HepG2 (cell line): ENCODE data around the gene PMFBP1. TPM values are rescaled to one million over a fixed set of nuclear protein-coding genes. Genes with fewer than 3 reads are reported as not detected.

ENCODE experiments used
- ARID5B ChIP-seq: IDR thresholded peaks from 2 replicates; pipeline ENCODE4 v1.4.0; 2020; ENCODE audit warnings: mild to moderate bottlenecking, missing genetic modification reagents
- ARNT2 ChIP-seq: sonication (generic); formaldehyde crosslinking; IDR thresholded peaks from 2 replicates; pipeline ENCODE4 v1.8.0; 2022; ENCODE audit warnings: mild to moderate bottlenecking, low read depth, missing genetic modification reagents, moderate library complexity
- ELF1 ChIP-seq: sonication (generic); formaldehyde crosslinking; IDR thresholded peaks from 2 replicates; pipeline ENCODE4 v1.4.0; 2020; ENCODE audit warnings: missing genetic modification reagents
- FOXC1 ChIP-seq: sonication (generic); formaldehyde crosslinking; IDR thresholded peaks from 2 replicates; pipeline ENCODE4 v1.8.0; 2022; ENCODE audit warnings: mild to moderate bottlenecking, missing genetic modification reagents, borderline replicate concordance
- MED1 ChIP-seq: sonication (generic); formaldehyde crosslinking; IDR thresholded peaks from 2 replicates; pipeline ENCODE4 v1.4.0; 2020; ENCODE audit warnings: missing genetic modification reagents
- MEIS2 ChIP-seq: sonication (generic); formaldehyde crosslinking; IDR thresholded peaks from 2 replicates; pipeline ENCODE4 v1.9.0; 2021; ENCODE audit warnings: mild to moderate bottlenecking, missing genetic modification reagents
- MIER3 ChIP-seq: IDR thresholded peaks from 2 replicates; pipeline ENCODE4 v1.6.1; 2016; ENCODE audit warnings: missing compliant biosample characterization, borderline replicate concordance
- PHF20 ChIP-seq: sonication (generic); formaldehyde crosslinking; IDR thresholded peaks from 2 replicates; pipeline ENCODE4 v1.5.0; 2020; ENCODE audit warnings: mild to moderate bottlenecking, missing genetic modification reagents
- RAD51 ChIP-seq: fragments of 450-650 bp; IDR thresholded peaks from 2 replicates; pipeline ENCODE4 v1.6.1; 2016; ENCODE audit warnings: borderline replicate concordance
- RFX1 ChIP-seq: fragments of 450-650 bp; IDR thresholded peaks from 2 replicates; pipeline ENCODE4 v1.6.1; 2017
- XRCC5 ChIP-seq: fragments of 200-400 bp; formaldehyde crosslinking; optimal IDR thresholded peaks from 2 replicates; pipeline ENCODE3; 2017; ENCODE audit warnings: mild to moderate bottlenecking, low read length
- ZNF17 ChIP-seq: sonication (generic); formaldehyde crosslinking; IDR thresholded peaks from 2 replicates; pipeline ENCODE4 v1.5.0; 2020; ENCODE audit warnings: mild to moderate bottlenecking, missing genetic modification reagents
- ZNF235 ChIP-seq: sonication (generic); formaldehyde crosslinking; IDR thresholded peaks from 2 replicates; pipeline ENCODE4 v1.8.1; 2023; ENCODE audit warnings: mild to moderate bottlenecking, missing genetic modification reagents, borderline replicate concordance
- ZNF33B ChIP-seq: sonication (generic); formaldehyde crosslinking; IDR thresholded peaks from 2 replicates; pipeline ENCODE4 v1.5.1; 2020; ENCODE audit warnings: mild to moderate bottlenecking, missing genetic modification reagents
- ZNF567 ChIP-seq: sonication (generic); formaldehyde crosslinking; IDR thresholded peaks from 2 replicates; pipeline ENCODE4 v1.8.1; 2023; ENCODE audit warnings: mild to moderate bottlenecking, missing genetic modification reagents, borderline replicate concordance
- ZNF772 ChIP-seq: sonication (generic); formaldehyde crosslinking; IDR thresholded peaks from 2 replicates; pipeline ENCODE4 v1.5.0; 2020; ENCODE audit warnings: mild to moderate bottlenecking, missing genetic modification reagents
- ZNF878 ChIP-seq: sonication (generic); formaldehyde crosslinking; IDR thresholded peaks from 2 replicates; pipeline ENCODE4 v1.8.1; 2023; ENCODE audit warnings: mild to moderate bottlenecking, missing genetic modification reagents, moderate library complexity
- polyA plus RNA-seq, 8 experiments: library from polyadenylated mRNA; depleted of rRNA in 3 of 8; stranded (reverse) in 7 of 8; unstranded in 1 of 8; fragments of >200 nt; fragmentation: Illumina TruSeq in 4 of 8; extraction: Trizol in 4 of 8; gene quantifications; 2 replicates each; pipeline versions ENCODE4 v1.2.1 to v1.2.3, GENCODE V29; 2011 to 2016; ENCODE audit warnings: low read depth in 4 of 8, missing spikeins in 1 of 8, mixed read lengths in 1 of 8; ENCODE audit not compliant: insufficient read depth in 1 of 8
- total RNA-seq, 5 experiments: library from RNA; depleted of rRNA; stranded (reverse); fragments of >200 nt; fragmentation: Illumina TruSeq; extraction: Trizol; gene quantifications; 2 replicates each; pipeline ENCODE4 v1.2.3, GENCODE V29; 2016; ENCODE audit warnings: low read depth in 1 of 5
- TF ChIP-seq, protein P1 (sequence below): sonication (generic); formaldehyde crosslinking; IDR thresholded peaks from 2 replicates; pipeline ENCODE4 v1.5.0; 2020; ENCODE audit warnings: missing genetic modification reagents
- TF ChIP-seq, protein P2 (sequence below): sonication (generic); formaldehyde crosslinking; IDR thresholded peaks from 2 replicates; pipeline ENCODE4 v1.5.1; 2020; ENCODE audit warnings: mild to moderate bottlenecking, missing genetic modification reagents, moderate library complexity
- TF ChIP-seq, protein P3 (sequence below): sonication (generic); formaldehyde crosslinking; IDR thresholded peaks from 2 replicates; pipeline ENCODE4 v1.8.1; 2023; ENCODE audit warnings: missing genetic modification reagents, mild to moderate bottlenecking, borderline replicate concordance

PMFBP1 gene
- total and polyA plus RNA-seq, 2 of the 13 experiments (the other 11 are each of a cell fraction or from before 2014, with no cell fraction given), result 1.9 to 3.8 TPM

DNA sequence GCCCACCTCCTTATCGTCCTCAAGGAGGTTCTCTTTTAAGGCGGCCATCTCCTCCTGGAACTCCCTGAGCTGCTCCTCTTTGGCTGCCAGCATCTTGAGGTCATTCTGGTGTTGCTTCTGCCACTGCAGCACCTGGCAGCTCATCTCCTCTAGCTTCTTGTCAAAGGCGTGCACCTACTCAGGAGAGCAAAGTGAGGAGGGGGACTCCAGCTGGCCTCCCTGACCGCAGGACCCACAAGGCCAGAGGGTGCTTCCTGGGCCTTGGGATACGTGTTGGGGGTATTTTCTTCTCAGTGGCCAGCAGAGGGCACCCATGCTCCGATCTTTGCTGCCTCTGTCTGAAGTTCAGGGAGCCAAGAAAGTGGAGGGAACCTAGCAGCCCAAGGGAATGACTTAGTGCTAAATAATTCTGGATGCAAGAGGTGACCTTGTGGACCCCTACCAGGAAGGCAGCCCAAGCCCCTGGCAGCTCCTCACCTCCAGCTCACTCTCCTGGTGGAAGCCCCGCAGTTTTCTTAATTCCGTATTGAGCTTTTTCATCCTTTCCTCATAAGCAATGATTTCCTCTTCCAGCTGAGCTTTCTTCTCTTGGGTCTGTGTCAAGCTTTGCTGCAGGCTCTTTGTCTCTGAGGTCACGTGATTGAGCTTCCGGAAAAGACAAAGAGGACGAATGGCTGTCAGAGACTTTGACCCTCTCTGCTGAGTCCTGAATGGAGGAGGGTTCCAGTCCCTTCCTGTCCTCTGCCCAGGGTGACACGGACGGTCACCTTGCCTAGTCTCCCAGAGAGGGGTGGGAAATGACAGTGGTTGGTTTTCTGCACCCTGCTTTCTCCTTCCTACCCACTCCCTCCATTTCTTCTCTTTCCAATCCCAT, 47.0 kb downstream of the PMFBP1 start (continued):
- TF ChIP-seq ELF1 (CRISPR knock-in tag), result peak; percentile 52
- TF ChIP-seq ZNF33B (CRISPR knock-in tag), result 0 out of 2 replicates have a peak, but pooled peaks have one; percentile 28
- TF ChIP-seq XRCC5, result peak; percentile 89
- TF ChIP-seq PHF20 (CRISPR knock-in tag), result peak; percentile 68; the same call in 1 of the 2 replicates
- TF ChIP-seq ZNF878 (CRISPR knock-in tag), result peak; percentile 89
- TF ChIP-seq RAD51, result peak; percentile 96
- peak; percentile 32; the same call in 1 of the 2 replicates for TF ChIP-seq MEIS2 (CRISPR knock-in tag)
- TF ChIP-seq, protein P1, sequence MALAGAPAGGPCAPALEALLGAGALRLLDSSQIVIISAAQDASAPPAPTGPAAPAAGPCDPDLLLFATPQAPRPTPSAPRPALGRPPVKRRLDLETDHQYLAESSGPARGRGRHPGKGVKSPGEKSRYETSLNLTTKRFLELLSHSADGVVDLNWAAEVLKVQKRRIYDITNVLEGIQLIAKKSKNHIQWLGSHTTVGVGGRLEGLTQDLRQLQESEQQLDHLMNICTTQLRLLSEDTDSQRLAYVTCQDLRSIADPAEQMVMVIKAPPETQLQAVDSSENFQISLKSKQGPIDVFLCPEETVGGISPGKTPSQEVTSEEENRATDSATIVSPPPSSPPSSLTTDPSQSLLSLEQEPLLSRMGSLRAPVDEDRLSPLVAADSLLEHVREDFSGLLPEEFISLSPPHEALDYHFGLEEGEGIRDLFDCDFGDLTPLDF, result no peak
- TF ChIP-seq, protein P2, sequence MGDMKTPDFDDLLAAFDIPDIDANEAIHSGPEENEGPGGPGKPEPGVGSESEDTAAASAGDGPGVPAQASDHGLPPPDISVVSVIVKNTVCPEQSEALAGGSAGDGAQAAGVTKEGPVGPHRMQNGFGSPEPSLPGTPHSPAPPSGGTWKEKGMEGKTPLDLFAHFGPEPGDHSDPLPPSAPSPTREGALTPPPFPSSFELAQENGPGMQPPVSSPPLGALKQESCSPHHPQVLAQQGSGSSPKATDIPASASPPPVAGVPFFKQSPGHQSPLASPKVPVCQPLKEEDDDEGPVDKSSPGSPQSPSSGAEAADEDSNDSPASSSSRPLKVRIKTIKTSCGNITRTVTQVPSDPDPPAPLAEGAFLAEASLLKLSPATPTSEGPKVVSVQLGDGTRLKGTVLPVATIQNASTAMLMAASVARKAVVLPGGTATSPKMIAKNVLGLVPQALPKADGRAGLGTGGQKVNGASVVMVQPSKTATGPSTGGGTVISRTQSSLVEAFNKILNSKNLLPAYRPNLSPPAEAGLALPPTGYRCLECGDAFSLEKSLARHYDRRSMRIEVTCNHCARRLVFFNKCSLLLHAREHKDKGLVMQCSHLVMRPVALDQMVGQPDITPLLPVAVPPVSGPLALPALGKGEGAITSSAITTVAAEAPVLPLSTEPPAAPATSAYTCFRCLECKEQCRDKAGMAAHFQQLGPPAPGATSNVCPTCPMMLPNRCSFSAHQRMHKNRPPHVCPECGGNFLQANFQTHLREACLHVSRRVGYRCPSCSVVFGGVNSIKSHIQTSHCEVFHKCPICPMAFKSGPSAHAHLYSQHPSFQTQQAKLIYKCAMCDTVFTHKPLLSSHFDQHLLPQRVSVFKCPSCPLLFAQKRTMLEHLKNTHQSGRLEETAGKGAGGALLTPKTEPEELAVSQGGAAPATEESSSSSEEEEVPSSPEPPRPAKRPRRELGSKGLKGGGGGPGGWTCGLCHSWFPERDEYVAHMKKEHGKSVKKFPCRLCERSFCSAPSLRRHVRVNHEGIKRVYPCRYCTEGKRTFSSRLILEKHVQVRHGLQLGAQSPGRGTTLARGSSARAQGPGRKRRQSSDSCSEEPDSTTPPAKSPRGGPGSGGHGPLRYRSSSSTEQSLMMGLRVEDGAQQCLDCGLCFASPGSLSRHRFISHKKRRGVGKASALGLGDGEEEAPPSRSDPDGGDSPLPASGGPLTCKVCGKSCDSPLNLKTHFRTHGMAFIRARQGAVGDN, result peak; percentile 49
- 0 out of 2 replicates have a peak, but pooled peaks have one; percentile 22 for TF ChIP-seq ZNF772 (CRISPR knock-in tag)
- no peak for TF ChIP-seq ZNF17 (CRISPR knock-in tag)
- TF ChIP-seq FOXC1 (CRISPR knock-in tag), result no peak
- TF ChIP-seq ARNT2 (CRISPR knock-in tag), result 0 out of 2 replicates have a peak, but pooled peaks have one; percentile 32
- TF ChIP-seq RFX1, result no peak
- 0 out of 2 replicates have a peak, but pooled peaks have one; percentile 68 for TF ChIP-seq ZNF567
- TF ChIP-seq ARID5B, result peak; percentile 27; the same call in 1 of the 2 replicates
- TF ChIP-seq, protein P3, sequence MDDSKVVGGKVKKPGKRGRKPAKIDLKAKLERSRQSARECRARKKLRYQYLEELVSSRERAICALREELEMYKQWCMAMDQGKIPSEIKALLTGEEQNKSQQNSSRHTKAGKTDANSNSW (CRISPR knock-in tag), result no peak
- peak; percentile 55; the same call in 1 of the 2 replicates for TF ChIP-seq ZNF235 (CRISPR knock-in tag)
- no peak for TF ChIP-seq MIER3
- TF ChIP-seq MED1 (CRISPR knock-in tag), result peak; percentile 41; the same call in 1 of the 2 replicates
